Measurements from ENCODE around the gene ADAM30.

ADAM30 gene

GRCh38 chr1:119885903-119886783, 10.2 kb downstream of the ADAM30 start:
- no peak for DNase-seq (ENCODE audit: insufficient read length, low spot score)
- TF ChIP-seq, protein P1, sequence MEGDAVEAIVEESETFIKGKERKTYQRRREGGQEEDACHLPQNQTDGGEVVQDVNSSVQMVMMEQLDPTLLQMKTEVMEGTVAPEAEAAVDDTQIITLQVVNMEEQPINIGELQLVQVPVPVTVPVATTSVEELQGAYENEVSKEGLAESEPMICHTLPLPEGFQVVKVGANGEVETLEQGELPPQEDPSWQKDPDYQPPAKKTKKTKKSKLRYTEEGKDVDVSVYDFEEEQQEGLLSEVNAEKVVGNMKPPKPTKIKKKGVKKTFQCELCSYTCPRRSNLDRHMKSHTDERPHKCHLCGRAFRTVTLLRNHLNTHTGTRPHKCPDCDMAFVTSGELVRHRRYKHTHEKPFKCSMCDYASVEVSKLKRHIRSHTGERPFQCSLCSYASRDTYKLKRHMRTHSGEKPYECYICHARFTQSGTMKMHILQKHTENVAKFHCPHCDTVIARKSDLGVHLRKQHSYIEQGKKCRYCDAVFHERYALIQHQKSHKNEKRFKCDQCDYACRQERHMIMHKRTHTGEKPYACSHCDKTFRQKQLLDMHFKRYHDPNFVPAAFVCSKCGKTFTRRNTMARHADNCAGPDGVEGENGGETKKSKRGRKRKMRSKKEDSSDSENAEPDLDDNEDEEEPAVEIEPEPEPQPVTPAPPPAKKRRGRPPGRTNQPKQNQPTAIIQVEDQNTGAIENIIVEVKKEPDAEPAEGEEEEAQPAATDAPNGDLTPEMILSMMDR (IDR thresholded peaks at IDR 0.05; ENCODE audit: insufficient read depth, missing control alignments): peak; percentile 73
- FAIRE-seq: no peak

DNA sequence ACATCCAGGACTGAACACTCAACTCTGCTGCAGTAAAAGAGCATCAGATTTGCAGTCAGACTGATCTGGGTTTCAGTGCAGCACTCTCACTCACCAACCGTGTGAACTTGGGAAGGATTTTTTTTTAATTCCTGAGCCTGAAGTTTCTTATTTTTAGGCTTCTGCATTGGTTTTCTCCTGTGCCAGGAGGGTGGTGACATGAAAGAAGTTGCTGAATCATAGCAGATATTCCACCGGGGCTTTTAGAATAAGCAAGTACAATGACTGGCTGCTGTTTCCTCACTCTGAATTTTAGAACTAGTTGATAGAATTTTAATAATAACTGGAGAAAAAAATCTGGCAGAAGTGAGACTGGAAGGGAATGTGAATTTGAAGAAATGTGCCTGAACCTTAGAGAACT, 11.6 kb downstream of the ADAM30 start:
- FAIRE-seq (no peak), DNase-seq (ENCODE audit: insufficient read length, low spot score) (no peak)
- TF ChIP-seq, protein P1 (IDR thresholded peaks at IDR 0.05; ENCODE audit: insufficient read depth, missing control alignments): no peak

- DNase-seq (ENCODE audit: insufficient read length, low spot score) (no peak), FAIRE-seq (no peak)
- TF ChIP-seq, protein P1 (IDR thresholded peaks at IDR 0.05; ENCODE audit: insufficient read depth, missing control alignments): no peak
Observed at GRCh38 chr1:119883826-119884225, 12.5 kb downstream of the ADAM30 start.

- FAIRE-seq (no peak), DNase-seq (ENCODE audit: insufficient read length, low spot score) (no peak)
- TF ChIP-seq, protein P1 (IDR thresholded peaks at IDR 0.05; ENCODE audit: insufficient read depth, missing control alignments): no peak
Observed at GRCh38 chr1:119882132-119883049, 13.9 kb downstream of the ADAM30 start.

DNA sequence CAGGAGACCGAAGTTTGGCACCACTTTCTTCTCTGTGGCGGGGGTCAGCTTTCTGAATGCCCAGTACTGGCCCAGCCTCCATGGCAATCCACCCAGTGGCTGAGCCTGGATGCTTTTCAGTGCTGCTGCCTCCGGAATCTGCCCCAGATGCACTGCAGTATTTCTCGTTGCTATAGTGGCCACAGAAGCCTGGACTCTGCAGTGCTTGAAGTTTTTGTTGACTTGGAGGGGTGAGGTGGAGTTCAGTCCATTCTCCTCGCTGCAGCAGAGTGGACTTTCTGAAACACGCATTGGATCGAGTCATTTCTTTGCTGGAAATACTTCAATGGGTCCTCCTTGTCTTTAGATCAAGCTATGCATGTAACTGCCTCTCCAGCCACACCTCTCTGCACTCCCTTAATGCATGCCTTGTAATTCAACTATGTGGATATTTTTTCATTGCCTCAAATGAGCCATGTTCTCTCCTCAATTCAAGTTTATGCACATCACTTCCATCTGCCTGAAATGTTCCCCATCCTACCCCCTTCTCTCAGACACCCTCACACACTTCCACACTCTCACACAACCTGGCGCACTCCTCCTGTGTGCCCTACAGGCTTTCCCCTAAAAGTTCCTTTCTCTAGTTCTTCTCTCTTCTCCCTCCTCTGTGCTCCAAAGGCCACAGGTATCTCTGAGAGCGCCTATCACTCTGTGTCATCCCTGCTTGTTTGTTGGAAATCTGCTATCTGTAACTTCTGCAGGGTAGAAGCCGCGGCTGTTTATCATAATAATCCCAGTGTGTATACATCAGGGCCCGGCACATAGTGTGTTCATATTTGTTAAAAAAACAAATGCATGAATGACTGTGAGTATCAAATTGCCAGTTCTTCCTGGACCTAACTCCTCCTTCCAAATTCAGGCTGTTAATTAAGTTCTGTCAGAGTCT, 16.5 kb downstream of the ADAM30 start:
- DNase-seq (ENCODE audit: insufficient read length, low spot score) (no peak), FAIRE-seq (no peak)
- TF ChIP-seq, protein P1 (IDR thresholded peaks at IDR 0.05; ENCODE audit: insufficient read depth, missing control alignments): no peak

DNA sequence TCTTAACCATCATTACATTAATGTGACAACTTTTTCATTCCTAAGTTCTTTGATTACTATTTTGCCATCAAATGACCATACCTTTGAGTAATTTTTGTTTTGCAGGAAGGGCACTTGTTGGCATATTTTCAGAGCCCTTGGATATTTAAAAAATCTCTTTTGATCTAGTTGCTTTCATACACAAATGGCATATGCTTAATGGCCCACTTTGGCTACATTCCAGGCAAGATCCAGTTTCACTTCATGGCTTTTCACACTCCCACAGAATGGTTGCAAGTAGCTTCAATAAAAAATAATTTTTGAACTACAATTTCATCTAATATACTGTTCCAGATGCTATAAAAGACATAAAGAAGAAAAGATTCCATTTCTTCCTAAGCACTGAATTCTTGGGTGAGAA, 18.1 kb downstream of the ADAM30 start:
- DNase-seq (ENCODE audit: insufficient read length, low spot score): no peak
- TF ChIP-seq, protein P1 (IDR thresholded peaks at IDR 0.05; ENCODE audit: insufficient read depth, missing control alignments): no peak
- no peak for FAIRE-seq

Measured in D721Med (cell line).